H1 (cell line): ENCODE measurements around the gene ENTPD1. TPM values are rescaled to one million over a fixed set of nuclear protein-coding genes. Genes with fewer than 3 reads are reported as not detected.

Experiments used
- CHD2 ChIP-seq: IDR thresholded peaks from 2 replicates; pipeline ENCODE4 v1.6.1; 2012; ENCODE audit warnings: low read length, improper control_type of control experiment
- FOSL1 ChIP-seq: IDR thresholded peaks from 2 replicates; pipeline ENCODE4 v1.6.1; 2011; ENCODE audit warnings: mild to moderate bottlenecking, low read depth, low read length, moderate library complexity; ENCODE audit not compliant: insufficient read depth
- MAFK ChIP-seq: IDR thresholded peaks from 2 replicates; pipeline ENCODE4 v1.6.1; 2012; ENCODE audit warnings: low read depth, mild to moderate bottlenecking, improper control_type of control experiment, low read length
- SP2 ChIP-seq: IDR thresholded peaks from 2 replicates; pipeline ENCODE4 v1.6.1; 2012; ENCODE audit warnings: mild to moderate bottlenecking, low read length, inconsistent platforms
- polyA plus RNA-seq, 7 experiments: library from polyadenylated mRNA; depleted of rRNA in 3 of 7; stranded (reverse) in 5 of 7; unstranded in 2 of 7; fragments of >200 nt in 5 of 7; fragments of 200-250 nt in 2 of 7; gene quantifications; 1 replicate in 5 of 7; 2 replicates in 1 of 7; 4 replicates in 1 of 7; pipeline versions ENCODE4 v1.2.1 to v1.2.3, GENCODE V29; 2011 to 2013; ENCODE audit warnings: missing spikeins in 2 of 7, mixed read lengths in 2 of 7
- total RNA-seq: library from RNA; stranded (reverse); fragmentation: NEBNext Ultra II Directional; extraction: Animal tissue kit (Norgen Biotek cat#: 25700); gene quantifications from 2 replicates; pipeline ENCODE4 v1.2.1, GENCODE V29; 2021

Gene ENTPD1
- total and polyA plus RNA-seq, 2 of the 8 experiments (the other 6 are each of a cell fraction or from before 2014, with no cell fraction given), result 2.2 to 2.5 TPM

DNA sequence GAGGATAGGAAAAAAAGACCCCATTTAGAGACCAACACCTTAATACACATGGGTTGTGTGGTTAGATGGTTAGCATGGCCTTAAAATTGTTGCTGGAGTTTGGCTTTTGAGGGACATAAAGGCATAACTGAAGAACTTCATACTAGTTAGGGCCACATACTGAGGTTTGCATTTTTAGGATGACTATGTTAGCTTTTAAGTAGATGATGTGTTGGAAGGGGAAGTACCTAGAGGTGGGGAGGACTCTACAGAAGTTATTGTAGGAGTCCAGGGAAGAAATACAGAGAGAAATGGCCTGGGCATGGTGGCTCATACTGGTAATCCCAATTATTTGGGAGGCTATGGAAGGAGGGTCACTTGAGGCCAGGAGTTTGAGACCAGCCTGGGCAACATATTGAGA is 40.5 kb downstream of the ENTPD1 start (continued):
- no peak for TF ChIP-seq MAFK
- no peak for TF ChIP-seq SP2
- TF ChIP-seq FOSL1, result no peak
- TF ChIP-seq CHD2, result no peak
